ENCODE measurements around the gene DIS3L2. TPM values are rescaled to one million over a fixed set of nuclear protein-coding genes. Genes with fewer than 3 reads are reported as not detected.

The DIS3L2 gene
- total RNA-seq, 4 donors from 2014 or later: 13.3 to 31.0 (median 23.6) TPM

- Histone ChIP-seq H3K4me1 (no peaks in the 10 kb centered on the region), H3K4me3 (no peak overlapping the region), H3K36me3 (no peaks in the 10 kb centered on the region), H3K27me3 (peaks cover 12% of the 10 kb centered on the region), H3K27ac (no peak overlapping the region), H3K9me3 (no peaks in the 10 kb centered on the region)
- 73 to 76% methylated on average over 5 to 6 of the region's 7 CpGs for WGBS, 2 donors (ENCODE audit: low coverage in 1 of 2)
- no peak for ATAC-seq
- TF ChIP-seq CTCF (IDR thresholded peaks at IDR 0.05) (no peak), POLR2AphosphoS5 (IDR thresholded peaks at IDR 0.05) (no peak), POLR2A (IDR thresholded peaks at IDR 0.05) (no peak), EP300 (IDR thresholded peaks at IDR 0.05) (no peak)
These were observed 13.8 kb upstream of the DIS3L2 start for GRCh38 chr2:231947694-231948093.

GRCh38 chr2:231951452-231952035, 10.0 kb upstream of the DIS3L2 start:
- 60 to 86% methylated on average over 2 of the region's 2 CpGs for WGBS, 2 donors (ENCODE audit: low coverage in 1 of 2)
- Histone ChIP-seq H3K36me3 (no peaks in the 10 kb centered on the region), H3K4me3 (no peak overlapping the region), H3K27ac (no peak overlapping the region), H3K4me1 (no peaks in the 10 kb centered on the region), H3K27me3 (peaks cover 23% of the 10 kb centered on the region), H3K9me3 (no peaks in the 10 kb centered on the region)
- no peak for ATAC-seq
- TF ChIP-seq CTCF (IDR thresholded peaks at IDR 0.05): no peak
- no peak for TF ChIP-seq POLR2AphosphoS5 (IDR thresholded peaks at IDR 0.05)
- no peak for TF ChIP-seq POLR2A (IDR thresholded peaks at IDR 0.05)
- TF ChIP-seq EP300 (IDR thresholded peaks at IDR 0.05): no peak

- Histone ChIP-seq H3K4me1 (peaks cover 0 to 5% (median 4%) of the 10 kb centered on the region in 3 donors), H3K27me3 (peaks cover 13% of the 10 kb centered on the region), H3K36me3 (no peaks in the 10 kb centered on the region), H3K27ac (no peak overlapping the region), H3K9me3 (no peaks in the 10 kb centered on the region), H3K4me3 (no peak overlapping the region)
- WGBS, 2 donors (ENCODE audit: low coverage in 1 of 2): 93% methylated on average over 2 to 8 of the region's 8 CpGs
- TF ChIP-seq POLR2A (IDR thresholded peaks at IDR 0.05) (no peak), POLR2AphosphoS5 (IDR thresholded peaks at IDR 0.05) (no peak)
- ATAC-seq: no peak
These were observed 5.6 kb upstream of the DIS3L2 start for GRCh38 chr2:231955758-231956472.

- WGBS, 2 donors (ENCODE audit: low coverage in 1 of 2): 49 to 89% methylated on average over 3 of the region's 4 CpGs
These were observed 3.4 kb upstream of the DIS3L2 start for GRCh38 chr2:231957913-231958763.

More at GRCh38 chr2:231957913-231958763, 3.4 kb upstream of the DIS3L2 start:
- no peak overlapping the region for H3K4me3 ChIP-seq
- peaks cover 13% of the 10 kb centered on the region for H3K27me3 ChIP-seq
- no peak overlapping the region for H3K27ac ChIP-seq
- ATAC-seq: no peak
- no peaks in the 10 kb centered on the region for H3K36me3 ChIP-seq
- TF ChIP-seq POLR2AphosphoS5 (IDR thresholded peaks at IDR 0.05) (no peak), EP300 (IDR thresholded peaks at IDR 0.05) (no peak), CTCF (IDR thresholded peaks at IDR 0.05) (no peak), POLR2A (IDR thresholded peaks at IDR 0.05) (no peak)
- peaks cover 0 to 20% (median 5%) of the 10 kb centered on the region in 3 donors for H3K4me1 ChIP-seq
- no peaks in the 10 kb centered on the region for H3K9me3 ChIP-seq
